Lower lobe of right lung (tissue), 2 donors: ENCODE measurements around the gene TMCO6. TPM values are rescaled to one million over a fixed set of nuclear protein-coding genes. Genes with fewer than 3 reads are reported as not detected.
"Not testable (repeated sequence)": the region's sequence is repeated elsewhere in the genome, so short reads cannot be mapped to it uniquely, and the experiment has no call there.

Source experiments
- ATAC-seq, 2 donors: fragments of 200-7000 bp; cut with Tn5 transposase; one replicate each; pipeline ENCODE4 v1.9.1; 2020 to 2022; ENCODE audit warnings: mild to moderate bottlenecking in 2 of 2, moderate library complexity in 2 of 2
- DNase-seq: peaks from one replicate; pipeline ENCODE4 v3.0.0-alpha.2; 2020
- H3K27ac ChIP-seq: fragments of 200-600 bp; one replicate; pipeline ENCODE4 v1.8.0; 2022
- H3K27me3 ChIP-seq: fragments of 200-600 bp; one replicate; pipeline ENCODE4 v1.8.0; 2022; ENCODE audit warnings: low read depth
- H3K36me3 ChIP-seq: fragments of 200-600 bp; one replicate; pipeline ENCODE4 v1.8.0; 2022; ENCODE audit warnings: mild to moderate bottlenecking
- H3K4me1 ChIP-seq: fragments of 200-600 bp; one replicate; pipeline ENCODE4 v1.8.0; 2022
- H3K4me3 ChIP-seq: fragments of 200-600 bp; one replicate; pipeline ENCODE4 v1.8.0; 2022; ENCODE audit warnings: mild to moderate bottlenecking
- H3K9me3 ChIP-seq: fragments of 200-600 bp; one replicate; pipeline ENCODE4 v1.8.0; 2022
- CTCF ChIP-seq: fragments of 200-600 bp; IDR thresholded peaks from one replicate; pipeline ENCODE4 v1.8.0; 2022; ENCODE audit warnings: antibody characterized with exemption, mild to moderate bottlenecking
- intact Hi-C: fragments of 100-400 bp; cut with DNase I; formaldehyde crosslinking; loops from one replicate; pipeline ENCODE4 v1.11.0; 2022
- total RNA-seq: library from RNA; stranded (reverse); fragmentation: NEBNext Ultra II Directional; extraction: Animal tissue kit (Norgen Biotek cat#: 25700); gene quantifications from one replicate; pipeline ENCODE4 v1.2.1, GENCODE V29; 2021
- donor health status: DM: no; HTN: yes; CAD: no; lungs with severe emphysema.

Gene TMCO6
- total RNA-seq, 1 donor from 2014 or later = 12.3 TPM

DNA sequence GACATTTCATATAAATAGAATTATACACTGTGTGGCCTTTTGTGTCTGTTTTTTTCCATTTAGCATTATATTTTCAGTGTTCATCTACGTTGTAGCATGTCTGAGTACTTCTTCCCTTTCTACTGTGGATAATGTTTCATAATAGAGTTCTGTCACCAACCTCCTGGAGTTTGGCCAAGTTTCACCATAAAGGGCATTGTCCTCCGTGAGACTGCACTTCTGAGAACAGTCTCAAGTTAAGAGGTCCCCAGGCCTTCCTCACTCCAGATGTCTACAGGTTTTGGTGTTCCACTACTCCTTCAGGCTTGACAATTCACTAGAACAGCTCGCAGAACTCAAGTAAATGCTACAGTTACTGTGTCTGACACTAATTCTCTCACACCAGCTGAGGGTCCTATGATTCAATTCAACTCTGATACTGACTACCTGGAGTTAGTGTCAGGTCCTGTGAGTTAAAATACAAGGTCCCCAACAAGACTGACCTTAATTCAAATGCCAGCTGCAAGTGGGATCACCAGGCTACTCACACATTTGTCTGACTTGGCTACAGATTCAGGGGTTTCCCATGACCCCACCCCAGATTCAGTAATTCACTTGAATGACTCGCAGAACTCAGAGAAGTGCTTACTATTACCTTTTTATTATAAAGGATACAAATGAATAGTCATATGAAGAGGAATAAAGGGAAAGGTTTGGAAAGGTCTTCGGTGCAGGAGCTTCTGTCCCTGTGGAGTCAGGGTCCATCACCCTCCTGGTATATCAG is 43.5 kb upstream of the TMCO6 start:
- no peaks in the 10 kb centered on the region for H3K36me3 ChIP-seq
- peak overlapping the region; percentile 37 for H3K27ac ChIP-seq
- peaks cover 22% of the 10 kb centered on the region for H3K4me1 ChIP-seq
- intact Hi-C loops = no loop called here
- no peaks in the 10 kb centered on the region for H3K9me3 ChIP-seq
- ATAC-seq (peak; percentile 75 to 83), DNase-seq (no peak)
- no peak overlapping the region for H3K4me3 ChIP-seq
- no peaks in the 10 kb centered on the region for H3K27me3 ChIP-seq
- TF ChIP-seq CTCF = no peak

GRCh38 chr5:140596321-140596741 is 42.9 kb upstream of the TMCO6 start:
- ATAC-seq (peak in 1 of 2 donors; percentile 57), DNase-seq (no peak)
- no peak for TF ChIP-seq CTCF
- peak overlapping the region; percentile 37 for H3K27ac ChIP-seq
- peaks cover 17% of the 10 kb centered on the region for H3K4me1 ChIP-seq
- H3K36me3 ChIP-seq = no peaks in the 10 kb centered on the region
- intact Hi-C loops = no loop called here
- H3K27me3 ChIP-seq = no peaks in the 10 kb centered on the region
- no peak overlapping the region for H3K4me3 ChIP-seq
- no peaks in the 10 kb centered on the region for H3K9me3 ChIP-seq

GRCh38 chr5:140598836-140599235 is 40.4 kb upstream of the TMCO6 start:
- Histone ChIP-seq H3K27me3 (no peaks in the 10 kb centered on the region), H3K9me3 (no peaks in the 10 kb centered on the region), H3K36me3 (no peaks in the 10 kb centered on the region), H3K4me3 (no peak overlapping the region), H3K4me1 (peaks cover 21% of the 10 kb centered on the region), H3K27ac (no peak overlapping the region)
- no peak for TF ChIP-seq CTCF
- intact Hi-C loops = no loop called here
- DNase-seq = no peak
- ATAC-seq = no peak

- Histone ChIP-seq H3K27me3 (no peaks in the 10 kb centered on the region), H3K36me3 (no peaks in the 10 kb centered on the region), H3K9me3 (no peaks in the 10 kb centered on the region), H3K4me1 (peaks cover 21% of the 10 kb centered on the region), H3K27ac (no peak overlapping the region), H3K4me3 (no peak overlapping the region)
- intact Hi-C loops = no loop called here
- no peak for TF ChIP-seq CTCF
- ATAC-seq = no peak
- DNase-seq = no peak
These were observed 39.2 kb upstream of the TMCO6 start for GRCh38 chr5:140600096-140600495.

GRCh38 chr5:140602147-140602546 is 37.1 kb upstream of the TMCO6 start:
- no peak for TF ChIP-seq CTCF
- Histone ChIP-seq H3K36me3 (no peaks in the 10 kb centered on the region), H3K9me3 (no peaks in the 10 kb centered on the region), H3K4me3 (no peak overlapping the region), H3K27ac (peak overlapping the region; percentile 62), H3K27me3 (no peaks in the 10 kb centered on the region), H3K4me1 (peaks cover 4% of the 10 kb centered on the region)
- no peak for DNase-seq
- intact Hi-C loops = no loop called here
- ATAC-seq = peak; percentile 68 to 69

DNA sequence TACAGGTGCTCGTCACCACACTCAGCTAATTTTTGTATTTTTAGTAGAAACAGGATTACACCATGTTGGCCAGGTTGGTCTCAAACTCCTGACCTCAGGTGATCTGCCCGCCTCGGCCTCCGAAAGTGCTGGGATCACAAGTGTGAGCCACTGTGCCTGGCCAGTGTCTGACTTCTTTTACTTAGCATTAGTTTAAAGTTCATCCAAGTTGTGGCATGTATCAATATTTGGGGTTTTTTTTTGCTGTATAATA is 35.9 kb upstream of the TMCO6 start:
- H3K4me3 ChIP-seq, H3K36me3 ChIP-seq, ATAC-seq, DNase-seq, intact Hi-C loops, H3K9me3 ChIP-seq, H3K27ac ChIP-seq, H3K27me3 ChIP-seq: not testable (repeated sequence)
- H3K4me1 ChIP-seq = peaks cover 11% of the 10 kb centered on the region
